Keratinocyte (primary cell): ENCODE results near the gene CASR. TPM values are rescaled to one million over a fixed set of nuclear protein-coding genes. Genes with fewer than 3 reads are reported as not detected.

ENCODE experiments used
- DNase-seq: peaks from one replicate; pipeline ENCODE4 v3.0.0-alpha.2; 2011; ENCODE audit warnings: low read depth, missing footprints, low spot score
- FAIRE-seq: peaks from 2 replicates; lab custom pipeline; 2011; peaks lifted over from hg19 to GRCh38; lab: Jason Lieb, UNC
- H2AFZ ChIP-seq: 2 replicates; pipeline ENCODE4 v1.6.0; 2012; ENCODE audit warnings: low read length, control low read depth, inconsistent platforms; ENCODE audit not compliant: control insufficient read depth
- H3K27ac ChIP-seq: 2 replicates; pipeline ENCODE4 v1.5.1; 2011; ENCODE audit warnings: low read length; ENCODE audit not compliant: control insufficient read depth, insufficient read depth
- H3K27me3 ChIP-seq: 3 replicates; pipeline ENCODE4 v1.6.0; 2011; ENCODE audit warnings: low read length; ENCODE audit not compliant: control insufficient read depth, insufficient read depth; ENCODE audit errors: extremely low read depth
- H3K36me3 ChIP-seq, 2 experiments: 2 replicates in 1 of 2; 3 replicates in 1 of 2; pipeline ENCODE4 v1.5.1; 2011; ENCODE audit warnings: low read length in 2 of 2, mild to moderate bottlenecking in 1 of 2; ENCODE audit not compliant: control insufficient read depth in 2 of 2, insufficient read depth in 2 of 2; ENCODE audit errors: extremely low read depth in 1 of 2
- H3K4me1 ChIP-seq: 3 replicates; pipeline ENCODE4 v1.5.1; 2011; ENCODE audit warnings: low read length; ENCODE audit not compliant: control insufficient read depth, insufficient read depth; ENCODE audit errors: extremely low read depth
- H3K4me2 ChIP-seq: 3 replicates; pipeline ENCODE4 v1.6.0; 2011; ENCODE audit warnings: low read depth, low read length; ENCODE audit not compliant: control insufficient read depth, insufficient read depth; ENCODE audit errors: extremely low read depth
- H3K4me3 ChIP-seq, 3 experiments: fragments of 200-600 bp in 1 of 3; sonication (generic) in 1 of 3; 2 replicates in 2 of 3; 3 replicates in 1 of 3; pipeline ENCODE4 v1.5.1; 2011 to 2016; ENCODE audit warnings: low read length in 3 of 3, mild to moderate bottlenecking in 3 of 3, control low read depth in 2 of 3, inconsistent platforms in 1 of 3, low read depth in 1 of 3, mixed read lengths in 1 of 3, mixed run types in 1 of 3, moderate library complexity in 1 of 3; ENCODE audit not compliant: control insufficient read depth in 2 of 3, insufficient read depth in 2 of 3; ENCODE audit errors: extremely low read depth in 1 of 3
- H3K79me2 ChIP-seq: 2 replicates; pipeline ENCODE4 v1.6.0; 2012; ENCODE audit warnings: low read length; ENCODE audit not compliant: control insufficient read depth, insufficient read depth
- H3K9ac ChIP-seq: 3 replicates; pipeline ENCODE4 v1.6.0; 2011; ENCODE audit warnings: low read length; ENCODE audit not compliant: control insufficient read depth, insufficient read depth; ENCODE audit errors: extremely low read depth
- H3K9me1 ChIP-seq: 3 replicates; pipeline ENCODE4 v1.6.0; 2011; ENCODE audit warnings: low read length; ENCODE audit not compliant: control insufficient read depth, insufficient read depth; ENCODE audit errors: extremely low read depth
- H3K9me3 ChIP-seq: 2 replicates; pipeline ENCODE4 v1.5.1; 2012; ENCODE audit warnings: low read depth, low read length; ENCODE audit not compliant: control insufficient read depth
- H4K20me1 ChIP-seq: 3 replicates; pipeline ENCODE4 v1.6.0; 2011; ENCODE audit warnings: low read length; ENCODE audit not compliant: control insufficient read depth, insufficient read depth; ENCODE audit errors: extremely low read depth
- EZH2 ChIP-seq: IDR thresholded peaks from one replicate; pipeline ENCODE4 v1.6.1; 2012; ENCODE audit warnings: inconsistent platforms, mild to moderate bottlenecking, low read length, moderate library complexity
- dilution Hi-C: fragments of 300-500 bp; cut with MboI; formaldehyde crosslinking; loops from one replicate; pipeline ENCODE4 v1.7.0; 2020; ENCODE audit warnings: low sequenced_read_pairs; ENCODE audit not compliant: extremely low pct_ligation_motif_present
- polyA plus RNA-seq, 5 experiments: library from polyadenylated mRNA; depleted of rRNA in 3 of 5; stranded (reverse) in 3 of 5; stranded (forward) in 1 of 5; unstranded in 1 of 5; fragments of >200 nt; gene quantifications; 1 replicate in 1 of 5; 2 replicates in 3 of 5; 3 replicates in 1 of 5; pipeline versions ENCODE4 v1.2.1 to v1.2.3, GENCODE V29; 2011 to 2012; ENCODE audit warnings: missing spikeins in 2 of 5, low read depth in 1 of 5, low replicate concordance in 1 of 5
- TF ChIP-seq, protein P1 (sequence below), 3 experiments: IDR thresholded peaks in 1 of 3; conservative IDR thresholded peaks in 1 of 3; optimal IDR thresholded peaks in 1 of 3; 2 replicates in 2 of 3; 3 replicates in 1 of 3; pipeline versions ENCODE3 to v1.5.1; 2011; ENCODE audit warnings: low read length in 3 of 3, mild to moderate bottlenecking in 3 of 3, moderate library complexity in 2 of 3, control low read depth in 1 of 3, inconsistent platforms in 1 of 3; ENCODE audit not compliant: insufficient read depth in 2 of 3; ENCODE audit errors: extremely low read depth in 1 of 3

Gene CASR
- polyA plus RNA-seq, 1 donor (not counting 4 experiments of a cell fraction or from before 2014, with no cell fraction given) = not detected

GRCh38 chr3:122189357-122189756, 5.9 kb downstream of the CASR start:
- no peak overlapping the region for H3K9ac ChIP-seq
- H4K20me1 ChIP-seq = no peaks in the 10 kb centered on the region
- peaks cover 23% of the 10 kb centered on the region for H3K27me3 ChIP-seq
- dilution Hi-C loops = no loop called here
- FAIRE-seq (no peak), DNase-seq (no peak)
- H2AFZ ChIP-seq = no peak overlapping the region
- no peaks in the 10 kb centered on the region for H3K9me3 ChIP-seq
- no peak overlapping the region for H3K4me3 ChIP-seq
- no peak overlapping the region for H3K27ac ChIP-seq
- H3K9me1 ChIP-seq = no peaks in the 10 kb centered on the region
- no peak for TF ChIP-seq EZH2
- TF ChIP-seq, protein P1, sequence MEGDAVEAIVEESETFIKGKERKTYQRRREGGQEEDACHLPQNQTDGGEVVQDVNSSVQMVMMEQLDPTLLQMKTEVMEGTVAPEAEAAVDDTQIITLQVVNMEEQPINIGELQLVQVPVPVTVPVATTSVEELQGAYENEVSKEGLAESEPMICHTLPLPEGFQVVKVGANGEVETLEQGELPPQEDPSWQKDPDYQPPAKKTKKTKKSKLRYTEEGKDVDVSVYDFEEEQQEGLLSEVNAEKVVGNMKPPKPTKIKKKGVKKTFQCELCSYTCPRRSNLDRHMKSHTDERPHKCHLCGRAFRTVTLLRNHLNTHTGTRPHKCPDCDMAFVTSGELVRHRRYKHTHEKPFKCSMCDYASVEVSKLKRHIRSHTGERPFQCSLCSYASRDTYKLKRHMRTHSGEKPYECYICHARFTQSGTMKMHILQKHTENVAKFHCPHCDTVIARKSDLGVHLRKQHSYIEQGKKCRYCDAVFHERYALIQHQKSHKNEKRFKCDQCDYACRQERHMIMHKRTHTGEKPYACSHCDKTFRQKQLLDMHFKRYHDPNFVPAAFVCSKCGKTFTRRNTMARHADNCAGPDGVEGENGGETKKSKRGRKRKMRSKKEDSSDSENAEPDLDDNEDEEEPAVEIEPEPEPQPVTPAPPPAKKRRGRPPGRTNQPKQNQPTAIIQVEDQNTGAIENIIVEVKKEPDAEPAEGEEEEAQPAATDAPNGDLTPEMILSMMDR (optimal IDR thresholded peaks at IDR 0.05 in 1 of 3, IDR thresholded peaks at IDR 0.05 in 1 of 3, conservative IDR thresholded peaks at IDR 0.05 in 1 of 3; ENCODE audit: extremely low read depth in 1 of 3, insufficient read depth in 2 of 3, low read length in 3 of 3) = no peak
- H3K36me3 ChIP-seq = no peaks in the 10 kb centered on the region
- H3K4me2 ChIP-seq = no peak overlapping the region
- no peaks in the 10 kb centered on the region for H3K4me1 ChIP-seq
- H3K79me2 ChIP-seq = no peaks in the 10 kb centered on the region

- TF ChIP-seq, protein P1 (optimal IDR thresholded peaks at IDR 0.05 in 1 of 3, IDR thresholded peaks at IDR 0.05 in 1 of 3, conservative IDR thresholded peaks at IDR 0.05 in 1 of 3; ENCODE audit: extremely low read depth in 1 of 3, insufficient read depth in 2 of 3, low read length in 3 of 3) = no peak
- no peak for TF ChIP-seq EZH2
- Histone ChIP-seq H3K4me1 (no peaks in the 10 kb centered on the region), H3K9ac (no peak overlapping the region), H3K27me3 (peaks cover 11% of the 10 kb centered on the region), H3K79me2 (no peaks in the 10 kb centered on the region), H3K27ac (no peak overlapping the region), H3K9me1 (no peaks in the 10 kb centered on the region), H3K4me3 (no peak overlapping the region), H4K20me1 (no peaks in the 10 kb centered on the region), H3K36me3 (no peaks in the 10 kb centered on the region), H3K9me3 (no peaks in the 10 kb centered on the region), H3K4me2 (no peak overlapping the region), H2AFZ (no peak overlapping the region)
- no peak for DNase-seq
- no peak for FAIRE-seq
- dilution Hi-C loops = no loop called here
Observed at GRCh38 chr3:122190525-122190924, 7.1 kb downstream of the CASR start.
